ENCODE results near the gene P3H1.

GRCh38 chr1:42815941-42816584, 49.2 kb upstream of the P3H1 start:
- no peak for TF ChIP-seq POLR2A (IDR thresholded peaks at IDR 0.05; ENCODE audit: low read length)
- no peak for TF ChIP-seq GATA1 (IDR thresholded peaks at IDR 0.05; ENCODE audit: low read depth, low read length)

Data from erythroblast (primary cell).